ENCODE measurements around the gene EEA1. TPM values are rescaled to one million over a fixed set of nuclear protein-coding genes. Genes with fewer than 3 reads are reported as not detected.

Gene EEA1
- total RNA-seq, 4 donors from 2014 or later, result 13.2 to 78.4 (median 25.3) TPM

DNA sequence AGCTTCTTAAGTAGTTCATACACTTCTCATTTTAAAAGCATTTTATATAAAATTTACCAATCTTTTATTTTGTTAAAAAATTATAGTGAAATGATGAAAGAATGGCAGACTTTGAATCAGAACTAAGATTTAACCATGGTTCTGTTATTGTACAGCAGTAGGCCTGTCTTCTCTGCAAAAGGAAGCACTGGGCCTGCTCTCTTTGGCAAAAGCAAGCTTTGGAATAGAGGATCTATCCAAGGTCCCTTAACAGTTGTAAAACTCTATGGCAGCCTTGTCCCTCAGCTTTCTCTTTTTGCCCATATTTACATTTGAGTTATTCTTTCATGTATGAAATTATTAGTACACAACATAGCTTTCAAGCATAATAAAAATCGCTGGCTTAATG lies 143.5 kb downstream of the EEA1 start:
- Histone ChIP-seq H3K36me3 (peaks cover 0 to 14% (median 0%) of the 10 kb centered on the region in 3 donors), H3K27me3 (no peaks in the 10 kb centered on the region), H3K9me3 (no peaks in the 10 kb centered on the region), H3K27ac (no peak overlapping the region), H3K4me3 (no peak overlapping the region), H3K4me1 (no peaks in the 10 kb centered on the region)
- no peak for DNase-seq
- no peak for TF ChIP-seq POLR2A (IDR thresholded peaks at IDR 0.05)
- TF ChIP-seq, protein P1, sequence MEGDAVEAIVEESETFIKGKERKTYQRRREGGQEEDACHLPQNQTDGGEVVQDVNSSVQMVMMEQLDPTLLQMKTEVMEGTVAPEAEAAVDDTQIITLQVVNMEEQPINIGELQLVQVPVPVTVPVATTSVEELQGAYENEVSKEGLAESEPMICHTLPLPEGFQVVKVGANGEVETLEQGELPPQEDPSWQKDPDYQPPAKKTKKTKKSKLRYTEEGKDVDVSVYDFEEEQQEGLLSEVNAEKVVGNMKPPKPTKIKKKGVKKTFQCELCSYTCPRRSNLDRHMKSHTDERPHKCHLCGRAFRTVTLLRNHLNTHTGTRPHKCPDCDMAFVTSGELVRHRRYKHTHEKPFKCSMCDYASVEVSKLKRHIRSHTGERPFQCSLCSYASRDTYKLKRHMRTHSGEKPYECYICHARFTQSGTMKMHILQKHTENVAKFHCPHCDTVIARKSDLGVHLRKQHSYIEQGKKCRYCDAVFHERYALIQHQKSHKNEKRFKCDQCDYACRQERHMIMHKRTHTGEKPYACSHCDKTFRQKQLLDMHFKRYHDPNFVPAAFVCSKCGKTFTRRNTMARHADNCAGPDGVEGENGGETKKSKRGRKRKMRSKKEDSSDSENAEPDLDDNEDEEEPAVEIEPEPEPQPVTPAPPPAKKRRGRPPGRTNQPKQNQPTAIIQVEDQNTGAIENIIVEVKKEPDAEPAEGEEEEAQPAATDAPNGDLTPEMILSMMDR (IDR thresholded peaks at IDR 0.05), result no peak

DNA sequence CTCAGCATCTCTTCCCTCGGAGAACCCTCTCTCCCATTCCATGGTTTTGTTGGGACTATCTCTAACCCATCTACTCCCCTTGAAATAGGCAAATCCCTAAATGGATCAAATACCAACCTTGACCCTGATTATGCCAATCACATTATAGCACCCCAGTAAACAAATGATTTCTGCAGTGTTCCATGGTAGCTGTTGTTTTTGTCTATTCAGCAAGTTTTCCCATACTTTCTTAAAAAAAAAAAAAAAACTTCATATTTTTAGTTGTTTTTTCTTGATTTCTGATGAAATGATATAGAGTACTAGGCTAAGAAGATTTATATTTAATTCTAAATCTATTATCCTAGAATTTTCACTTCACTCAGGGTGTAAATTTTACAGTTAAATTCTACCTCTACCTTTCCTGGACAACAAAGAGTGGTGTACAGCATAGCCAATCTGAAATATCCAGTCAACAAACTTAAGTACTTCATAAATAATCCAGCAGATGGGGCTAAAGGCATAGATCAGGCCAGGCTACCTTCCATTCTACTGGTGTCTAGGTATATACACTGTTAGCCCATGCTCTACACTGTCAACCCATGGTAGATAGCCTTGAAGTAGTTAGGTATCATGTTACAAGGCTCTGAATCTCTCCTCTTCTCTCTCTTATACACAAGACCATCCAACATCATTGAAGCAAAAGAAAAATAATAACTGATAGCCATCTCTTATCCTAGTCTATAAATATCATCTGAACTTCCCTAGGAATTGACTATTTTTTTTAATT lies 144.1 kb downstream of the EEA1 start:
- no peaks in the 10 kb centered on the region for H3K4me1 ChIP-seq
- peaks cover 0 to 13% (median 0%) of the 10 kb centered on the region in 3 donors for H3K36me3 ChIP-seq
- TF ChIP-seq, protein P1 (IDR thresholded peaks at IDR 0.05), result peak in 4 of 6 experiments; percentile 54 to 84 (median 76)
- TF ChIP-seq POLR2A (IDR thresholded peaks at IDR 0.05), result no peak
- no peak overlapping the region for H3K27ac ChIP-seq
- H3K9me3 ChIP-seq, result no peaks in the 10 kb centered on the region
- DNase-seq, result no peak
- no peak overlapping the region for H3K4me3 ChIP-seq
- H3K27me3 ChIP-seq, result no peaks in the 10 kb centered on the region

DNA sequence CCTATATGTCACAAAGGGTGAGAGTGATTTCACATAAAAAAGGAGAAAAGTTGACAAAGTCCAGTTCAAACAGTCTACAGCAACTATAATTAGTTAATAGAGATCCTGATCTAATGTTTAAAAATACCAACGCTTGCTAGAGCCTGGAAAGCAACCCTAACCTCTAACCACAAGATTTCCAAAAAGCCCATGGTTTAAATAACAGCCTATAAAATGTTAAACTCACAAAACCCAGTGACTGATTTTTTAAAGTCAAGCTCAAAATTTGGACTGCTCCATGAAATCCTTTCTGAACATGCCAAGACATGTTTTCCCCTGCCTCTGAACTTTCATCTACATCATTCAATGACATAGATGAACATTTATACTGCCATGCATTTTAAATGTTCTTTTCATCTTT lies 144.7 kb downstream of the EEA1 start:
- peaks cover 0 to 6% (median 0%) of the 10 kb centered on the region in 3 donors for H3K36me3 ChIP-seq
- no peak overlapping the region for H3K4me3 ChIP-seq
- DNase-seq, result no peak
- no peaks in the 10 kb centered on the region for H3K27me3 ChIP-seq
- no peak overlapping the region for H3K27ac ChIP-seq
- TF ChIP-seq, protein P1 (IDR thresholded peaks at IDR 0.05), result no peak
- TF ChIP-seq POLR2A (IDR thresholded peaks at IDR 0.05), result no peak
- H3K4me1 ChIP-seq, result no peaks in the 10 kb centered on the region
- H3K9me3 ChIP-seq, result no peaks in the 10 kb centered on the region

DNA sequence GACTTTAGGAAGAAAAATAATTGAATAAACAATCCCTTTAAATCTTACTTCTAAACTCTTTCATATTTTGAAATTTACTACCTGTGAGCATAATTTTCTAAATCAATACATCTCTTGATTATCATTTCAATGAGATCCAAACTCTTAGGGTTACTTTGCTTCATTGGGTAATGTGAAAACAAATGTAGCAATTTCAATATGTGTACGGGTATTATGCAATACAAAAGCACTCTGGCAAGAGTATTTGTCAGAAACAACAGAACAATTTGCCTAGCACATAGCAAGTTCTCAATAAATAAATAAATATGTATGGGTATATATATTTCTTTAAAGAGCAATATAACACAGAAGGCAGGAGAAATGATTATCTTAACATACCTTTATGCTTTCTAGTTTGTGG lies 149.2 kb downstream of the EEA1 start:
- Histone ChIP-seq H3K36me3 (peaks cover 0 to 44% (median 0%) of the 10 kb centered on the region in 3 donors), H3K27me3 (no peaks in the 10 kb centered on the region), H3K9me3 (no peaks in the 10 kb centered on the region), H3K4me3 (no peak overlapping the region), H3K27ac (no peak overlapping the region), H3K4me1 (no peaks in the 10 kb centered on the region)
- DNase-seq, result no peak
- no peak for TF ChIP-seq POLR2A (IDR thresholded peaks at IDR 0.05)
- TF ChIP-seq, protein P1 (IDR thresholded peaks at IDR 0.05), result no peak

DNA sequence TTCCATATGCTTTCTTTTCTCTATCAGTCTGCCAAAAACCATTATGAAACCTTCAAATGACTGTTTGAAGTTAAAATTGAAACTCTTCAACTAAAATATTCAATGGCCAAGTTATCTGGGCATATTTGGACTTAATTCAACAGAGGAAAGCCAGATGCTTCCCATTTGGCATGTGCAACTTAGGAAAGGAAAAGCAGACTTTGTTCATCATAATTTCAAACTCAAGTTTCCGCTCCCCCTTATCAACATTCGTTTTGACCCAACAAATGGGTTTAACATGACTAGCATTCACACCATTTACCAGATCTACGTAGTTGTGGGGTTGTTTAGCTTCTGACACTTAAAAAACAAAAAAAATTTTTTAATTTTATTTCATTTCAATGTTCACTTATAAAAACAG lies 150.6 kb downstream of the EEA1 start:
- no peaks in the 10 kb centered on the region for H3K27me3 ChIP-seq
- no peak for DNase-seq
- peaks cover 0 to 44% (median 0%) of the 10 kb centered on the region in 3 donors for H3K36me3 ChIP-seq
- H3K9me3 ChIP-seq, result no peaks in the 10 kb centered on the region
- no peaks in the 10 kb centered on the region for H3K4me1 ChIP-seq
- H3K27ac ChIP-seq, result no peak overlapping the region
- TF ChIP-seq, protein P1 (IDR thresholded peaks at IDR 0.05), result no peak
- no peak overlapping the region for H3K4me3 ChIP-seq

Measured in Peyer's patch (tissue), 4 donors.